Caco-2 (cell line): ENCODE measurements around the gene TMC1. TPM values are rescaled to one million over a fixed set of nuclear protein-coding genes. Genes with fewer than 3 reads are reported as not detected.

Source experiments
- BruUV-seq: library from RNA; stranded (reverse); fragments of 400-500 nt; replicated peaks from 2 replicates; lab custom pipeline; 2021; lab: Mats Ljungman, UMichigan
- CTCF ChIA-PET: fragments of 300-600 bp; sonication (Branson Sonifier 250); formaldehyde crosslinking; loops from one replicate; lab custom pipeline; 2022; ENCODE audit warnings: antibody characterized with exemption; lab: Charles Lee
- POLR2A ChIA-PET: fragments of 300-600 bp; sonication (Branson Sonifier 250); formaldehyde crosslinking; loops from one replicate; lab custom pipeline; 2022; ENCODE audit warnings: antibody characterized with exemption; lab: Charles Lee
- DNase-seq, 2 experiments: peaks; one replicate each; pipeline versions ENCODE4 v3.0.0 to v3.0.0-alpha.2; 2020 to 2022
- H3K27me3 ChIP-seq: replicated peaks from 2 replicates; pipeline ENCODE4 v1.6.0; 2011; ENCODE audit warnings: low read length; ENCODE audit not compliant: control insufficient read depth, insufficient read depth
- H3K36me3 ChIP-seq: 2 replicates; pipeline ENCODE4 v1.5.1; 2011; ENCODE audit warnings: low read length; ENCODE audit not compliant: control insufficient read depth, insufficient read depth
- H3K4me1 ChIP-seq: fragments of 250-450 bp; sonication (Bioruptor Pico); 2 replicates; pipeline ENCODE4 v1.5.1; 2020; ENCODE audit warnings: mild to moderate bottlenecking
- H3K4me3 ChIP-seq: 2 replicates; pipeline ENCODE4 v1.5.1; 2011; ENCODE audit warnings: low read depth, mild to moderate bottlenecking, control low read depth, low read length
- H3K9me3 ChIP-seq: fragments of 250-450 bp; sonication (Bioruptor Pico); 2 replicates; pipeline ENCODE4 v1.5.1; 2020; ENCODE audit warnings: mild to moderate bottlenecking, moderate library complexity
- H3K27ac Mint-ChIP-seq: one replicate; pipeline ENCODE4 v1.8.0; 2022; ENCODE audit warnings: mixed read lengths; ENCODE audit not compliant: unreplicated experiment
- H3K27me3 Mint-ChIP-seq: one replicate; pipeline ENCODE4 v1.8.0; 2022; ENCODE audit warnings: mixed read lengths; ENCODE audit not compliant: insufficient read depth, unreplicated experiment
- H3K36me3 Mint-ChIP-seq: one replicate; pipeline ENCODE4 v1.8.0; 2022; ENCODE audit warnings: mild to moderate bottlenecking, mixed read lengths; ENCODE audit not compliant: insufficient read depth, unreplicated experiment
- H3K4me1 Mint-ChIP-seq: one replicate; pipeline ENCODE4 v1.8.0; 2022; ENCODE audit warnings: low read depth, mixed read lengths; ENCODE audit not compliant: unreplicated experiment
- H3K4me3 Mint-ChIP-seq: one replicate; pipeline ENCODE4 v1.8.0; 2022; ENCODE audit warnings: mild to moderate bottlenecking, moderate library complexity, mixed read lengths; ENCODE audit not compliant: unreplicated experiment
- H3K9me3 Mint-ChIP-seq: one replicate; pipeline ENCODE4 v1.8.0; 2022; ENCODE audit warnings: mixed read lengths; ENCODE audit not compliant: unreplicated experiment
- CTCF ChIP-seq, 2 experiments: fragments of 200-600 bp in 1 of 2; IDR thresholded peaks; 1 replicate in 1 of 2; 2 replicates in 1 of 2; pipeline versions ENCODE4 v1.5.1 to v1.8.0; 2011 to 2022; ENCODE audit warnings: antibody characterized with exemption in 1 of 2, control low read depth in 1 of 2, inconsistent platforms in 1 of 2, low read depth in 1 of 2, low read length in 1 of 2, mild to moderate bottlenecking in 1 of 2, moderate library complexity in 1 of 2; ENCODE audit not compliant: insufficient read depth in 1 of 2, severe bottlenecking in 1 of 2, unreplicated experiment in 1 of 2
- intact Hi-C: fragments of 100-400 bp; cut with micrococcal nuclease; formaldehyde crosslinking; loops from one replicate; pipeline ENCODE4 v1.10.0; 2022; ENCODE audit not compliant: unreplicated experiment
- total RNA-seq: library from RNA; stranded (reverse); gene quantifications from 2 replicates; pipeline ENCODE4 v1.2.3, GENCODE V29; 2022

Gene TMC1
- total RNA-seq, 1 experiment from 2014 or later, result not detected

- Mint-ChIP-seq H3K36me3 (no peaks in the 10 kb centered on the region), H3K4me1 (no peaks in the 10 kb centered on the region), H3K4me3 (no peak overlapping the region), H3K9me3 (no peaks in the 10 kb centered on the region), H3K27me3 (no peaks in the 10 kb centered on the region), H3K27ac (no peak overlapping the region)
- no peak for DNase-seq
- no peaks in the 10 kb centered on the region for H3K27me3 ChIP-seq
- no TSS peak for BruUV-seq
- no peaks in the 10 kb centered on the region for H3K4me1 ChIP-seq
- TF ChIP-seq CTCF (IDR thresholded peaks at IDR 0.05; ENCODE audit: insufficient read depth in 1 of 2, low read depth in 1 of 2, low read length in 1 of 2, severe bottlenecking in 1 of 2, unreplicated experiment in 1 of 2), result no peak
- ChIA-PET POLR2A (no interaction called here), CTCF (no interaction called here)
- intact Hi-C loops, result no loop called here
- no peaks in the 10 kb centered on the region for H3K36me3 ChIP-seq
- no peak overlapping the region for H3K4me3 ChIP-seq
- H3K9me3 ChIP-seq, result no peaks in the 10 kb centered on the region
Observed at GRCh38 chr9:72675586-72675985, 154.2 kb downstream of the TMC1 start.

GRCh38 chr9:72680593-72681282 lies 159.3 kb downstream of the TMC1 start:
- Histone ChIP-seq H3K4me1 (no peaks in the 10 kb centered on the region), H3K27me3 (no peaks in the 10 kb centered on the region), H3K36me3 (no peaks in the 10 kb centered on the region), H3K9me3 (no peaks in the 10 kb centered on the region), H3K4me3 (no peak overlapping the region)
- H3K4me3 Mint-ChIP-seq, result no peak overlapping the region
- H3K9me3 Mint-ChIP-seq, result no peaks in the 10 kb centered on the region
- no peak for DNase-seq
- H3K27me3 Mint-ChIP-seq, result peaks cover 2% of the 10 kb centered on the region
- intact Hi-C loops, result no loop called here
- POLR2A ChIA-PET, result no interaction called here
- no peak for TF ChIP-seq CTCF (IDR thresholded peaks at IDR 0.05; ENCODE audit: insufficient read depth in 1 of 2, low read depth in 1 of 2, low read length in 1 of 2, severe bottlenecking in 1 of 2, unreplicated experiment in 1 of 2)
- H3K36me3 Mint-ChIP-seq, result no peaks in the 10 kb centered on the region
- H3K4me1 Mint-ChIP-seq, result no peaks in the 10 kb centered on the region
- CTCF ChIA-PET, result no interaction called here
- H3K27ac Mint-ChIP-seq, result no peak overlapping the region
- BruUV-seq, result no TSS peak

GRCh38 chr9:72681283-72681630 lies 159.8 kb downstream of the TMC1 start:
- DNase-seq, result no peak
- H3K9me3 Mint-ChIP-seq, result no peaks in the 10 kb centered on the region
- intact Hi-C loops, result no loop called here
- H3K4me3 Mint-ChIP-seq, result no peak overlapping the region
- no peaks in the 10 kb centered on the region for H3K36me3 Mint-ChIP-seq
- no peak overlapping the region for H3K27ac Mint-ChIP-seq
- H3K27me3 ChIP-seq, result no peaks in the 10 kb centered on the region
- H3K9me3 ChIP-seq, result no peaks in the 10 kb centered on the region
- H3K27me3 Mint-ChIP-seq, result peaks cover 2% of the 10 kb centered on the region
- no peaks in the 10 kb centered on the region for H3K36me3 ChIP-seq
- BruUV-seq, result no TSS peak
- H3K4me1 Mint-ChIP-seq, result no peaks in the 10 kb centered on the region
- no peak overlapping the region for H3K4me3 ChIP-seq
- TF ChIP-seq CTCF (IDR thresholded peaks at IDR 0.05; ENCODE audit: insufficient read depth in 1 of 2, low read depth in 1 of 2, low read length in 1 of 2, severe bottlenecking in 1 of 2, unreplicated experiment in 1 of 2), result no peak
- POLR2A ChIA-PET, result no interaction called here
- CTCF ChIA-PET, result no interaction called here
- H3K4me1 ChIP-seq, result no peaks in the 10 kb centered on the region
